ENCODE measurements around the gene ZCWPW2. TPM values are rescaled to one million over a fixed set of nuclear protein-coding genes. Genes with fewer than 3 reads are reported as not detected.

The ZCWPW2 gene
- total and polyA plus RNA-seq, 2 experiments from 2014 or later, result 2.1 to 3.5 TPM

DNA sequence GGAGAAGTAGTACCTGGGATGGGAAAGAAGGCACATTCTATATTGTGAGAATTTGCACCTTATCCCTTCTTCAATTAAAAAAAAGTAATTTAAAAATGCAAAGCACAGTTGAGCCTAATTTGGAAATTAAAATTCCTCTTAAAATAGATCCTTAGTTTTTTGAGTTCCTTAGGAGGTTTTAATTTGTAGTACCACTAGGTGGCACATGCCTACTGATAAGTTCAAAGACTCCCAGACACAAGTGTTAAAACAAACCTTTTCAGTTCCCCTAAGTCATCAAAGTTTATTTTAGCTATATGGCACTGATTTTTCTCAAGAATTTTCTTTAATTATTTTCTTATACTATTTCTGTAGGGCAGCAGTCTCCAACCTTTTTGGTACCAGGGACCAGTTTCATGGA is 127.7 kb downstream of the ZCWPW2 start:
- Histone ChIP-seq H3K27me3 (replicated peaks; ENCODE audit: insufficient read depth) (no peaks in the 10 kb centered on the region), H3K9me2 (ENCODE audit: insufficient read depth) (no peaks in the 10 kb centered on the region), H3K4me3 (no peak overlapping the region), H3K9me3 (ENCODE audit: low read depth) (no peaks in the 10 kb centered on the region), H2AFZ (no peak overlapping the region), H3K79me2 (ENCODE audit: insufficient read depth) (no peaks in the 10 kb centered on the region), H3K4me1 (ENCODE audit: insufficient read depth) (no peaks in the 10 kb centered on the region), H4K20me1 (ENCODE audit: insufficient read depth) (no peaks in the 10 kb centered on the region), H3K9ac (no peak overlapping the region), H3F3A (ENCODE audit: insufficient read depth) (no peaks in the 10 kb centered on the region), H3K27ac (no peak overlapping the region), H3K36me3 (ENCODE audit: low read depth) (no peaks in the 10 kb centered on the region), H3K4me2 (ENCODE audit: unreplicated experiment) (no peak overlapping the region)
- DNase-seq, result peak; percentile 74
- in situ Hi-C loops (cut with MboI), result no loop called here
- TF ChIP-seq EZH2phosphoT487 (IDR thresholded peaks at IDR 0.05; ENCODE audit: insufficient read depth, low read depth), result no peak
- no peak for TF ChIP-seq EZH2 (IDR thresholded peaks at IDR 0.05; ENCODE audit: insufficient read depth, poor library complexity, severe bottlenecking)

DNA sequence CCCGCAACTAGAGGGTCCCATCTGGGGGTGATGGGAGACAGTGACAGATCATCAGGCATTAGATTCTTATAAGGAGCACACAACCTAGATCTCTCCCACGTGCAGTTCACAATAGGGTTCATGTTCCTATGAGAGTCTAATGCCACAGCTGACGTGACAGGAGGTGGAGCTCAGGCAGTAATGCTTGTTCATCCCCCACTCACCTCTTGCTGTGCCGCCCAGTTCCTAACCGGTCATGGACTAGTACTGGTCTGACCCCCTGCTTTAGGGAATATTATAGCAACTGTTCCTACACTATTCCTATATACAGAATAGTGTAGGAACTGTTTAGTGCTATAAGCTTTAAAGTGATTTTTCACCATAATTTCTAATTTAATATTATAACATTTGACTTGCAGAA is 128.2 kb downstream of the ZCWPW2 start:
- Histone ChIP-seq H3K27me3 (replicated peaks; ENCODE audit: insufficient read depth) (no peaks in the 10 kb centered on the region), H3K9me2 (ENCODE audit: insufficient read depth) (no peaks in the 10 kb centered on the region), H2AFZ (no peak overlapping the region), H4K20me1 (ENCODE audit: insufficient read depth) (no peaks in the 10 kb centered on the region), H3K27ac (no peak overlapping the region), H3F3A (ENCODE audit: insufficient read depth) (no peaks in the 10 kb centered on the region), H3K4me1 (ENCODE audit: insufficient read depth) (no peaks in the 10 kb centered on the region), H3K36me3 (ENCODE audit: low read depth) (no peaks in the 10 kb centered on the region), H3K9me3 (ENCODE audit: low read depth) (no peaks in the 10 kb centered on the region), H3K9ac (no peak overlapping the region), H3K4me3 (no peak overlapping the region), H3K4me2 (ENCODE audit: unreplicated experiment) (no peak overlapping the region), H3K79me2 (ENCODE audit: insufficient read depth) (no peaks in the 10 kb centered on the region)
- TF ChIP-seq EZH2 (IDR thresholded peaks at IDR 0.05; ENCODE audit: insufficient read depth, poor library complexity, severe bottlenecking), result no peak
- TF ChIP-seq EZH2phosphoT487 (IDR thresholded peaks at IDR 0.05; ENCODE audit: insufficient read depth, low read depth), result no peak
- 64 to 66% methylated on average over 5 of the region's 5 CpGs for WGBS, 2 experiments (ENCODE audit: low coverage in 1 of 2, low lambda C conversion rate in 2 of 2, missing lambda C conversion rate in 2 of 2)
- DNase-seq, result no peak
- in situ Hi-C loops (cut with MboI), result no loop called here

DNA sequence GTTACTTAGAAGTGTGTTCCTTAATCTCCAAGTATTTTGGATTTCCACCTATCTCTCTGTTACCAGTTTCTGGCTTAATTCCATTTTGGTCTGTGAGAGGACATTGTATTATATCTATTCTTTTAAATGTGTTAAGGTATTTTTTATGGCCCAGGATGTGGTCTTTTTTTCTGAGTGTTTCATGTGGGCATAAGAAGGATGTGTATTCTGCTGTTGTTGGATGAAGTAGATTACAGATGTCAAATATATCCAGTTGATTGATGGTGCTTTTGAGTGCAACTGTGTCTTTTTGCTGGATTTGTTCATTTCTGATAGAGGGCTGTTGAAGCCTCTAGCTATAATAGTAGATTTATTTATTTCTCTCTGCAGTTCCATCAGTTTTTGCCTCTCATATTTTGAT is 136.6 kb downstream of the ZCWPW2 start:
- no peak for DNase-seq
- no peaks in the 10 kb centered on the region for H3K27me3 ChIP-seq (replicated peaks; ENCODE audit: insufficient read depth)
- no peak overlapping the region for H3K4me2 ChIP-seq (ENCODE audit: unreplicated experiment)
- H3K4me1 ChIP-seq (ENCODE audit: insufficient read depth), result no peaks in the 10 kb centered on the region
- no peak overlapping the region for H3K4me3 ChIP-seq
- in situ Hi-C loops (cut with MboI), result no loop called here
- H3F3A ChIP-seq (ENCODE audit: insufficient read depth), result no peaks in the 10 kb centered on the region
- H3K79me2 ChIP-seq (ENCODE audit: insufficient read depth), result no peaks in the 10 kb centered on the region
- TF ChIP-seq EZH2 (IDR thresholded peaks at IDR 0.05; ENCODE audit: insufficient read depth, poor library complexity, severe bottlenecking) (no peak), EZH2phosphoT487 (IDR thresholded peaks at IDR 0.05; ENCODE audit: insufficient read depth, low read depth) (no peak)
- no peak overlapping the region for H3K27ac ChIP-seq
- H4K20me1 ChIP-seq (ENCODE audit: insufficient read depth), result no peaks in the 10 kb centered on the region
- no peaks in the 10 kb centered on the region for H3K9me2 ChIP-seq (ENCODE audit: insufficient read depth)
- no peak overlapping the region for H2AFZ ChIP-seq
- no peaks in the 10 kb centered on the region for H3K9me3 ChIP-seq (ENCODE audit: low read depth)
- no peaks in the 10 kb centered on the region for H3K36me3 ChIP-seq (ENCODE audit: low read depth)
- H3K9ac ChIP-seq, result no peak overlapping the region

DNA sequence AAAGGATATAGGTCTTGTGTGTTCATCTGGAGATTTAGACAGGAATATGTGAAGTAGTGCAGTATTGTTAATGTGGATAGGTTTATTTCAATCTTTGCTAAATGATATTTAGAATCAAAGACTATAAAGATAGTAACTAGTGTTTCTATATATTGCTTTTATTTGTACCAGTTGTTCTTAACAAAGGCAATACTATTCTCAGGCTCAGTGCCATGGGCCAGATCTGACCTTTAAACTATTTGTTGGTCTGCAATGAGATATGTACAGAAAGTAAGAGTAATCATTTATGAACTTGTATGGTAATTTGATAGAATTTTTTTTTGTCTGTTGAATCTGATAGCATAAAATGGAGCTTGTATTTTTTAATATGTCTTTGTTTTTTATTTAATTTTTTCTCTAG is 146.8 kb downstream of the ZCWPW2 start:
- no peak for TF ChIP-seq EZH2phosphoT487 (IDR thresholded peaks at IDR 0.05; ENCODE audit: insufficient read depth, low read depth)
- TF ChIP-seq EZH2 (IDR thresholded peaks at IDR 0.05; ENCODE audit: insufficient read depth, poor library complexity, severe bottlenecking), result no peak
- Histone ChIP-seq H3K79me2 (ENCODE audit: insufficient read depth) (no peaks in the 10 kb centered on the region), H3K9ac (no peak overlapping the region), H3K27me3 (replicated peaks; ENCODE audit: insufficient read depth) (no peaks in the 10 kb centered on the region), H3K4me2 (ENCODE audit: unreplicated experiment) (no peak overlapping the region), H3K4me3 (no peak overlapping the region), H3F3A (ENCODE audit: insufficient read depth) (no peaks in the 10 kb centered on the region), H3K36me3 (ENCODE audit: low read depth) (no peaks in the 10 kb centered on the region), H4K20me1 (ENCODE audit: insufficient read depth) (no peaks in the 10 kb centered on the region), H3K9me3 (ENCODE audit: low read depth) (no peaks in the 10 kb centered on the region), H3K27ac (no peak overlapping the region), H3K4me1 (ENCODE audit: insufficient read depth) (no peaks in the 10 kb centered on the region), H2AFZ (no peak overlapping the region), H3K9me2 (ENCODE audit: insufficient read depth) (no peaks in the 10 kb centered on the region)
- in situ Hi-C loops (cut with MboI), result no loop called here
- no peak for DNase-seq

DNA sequence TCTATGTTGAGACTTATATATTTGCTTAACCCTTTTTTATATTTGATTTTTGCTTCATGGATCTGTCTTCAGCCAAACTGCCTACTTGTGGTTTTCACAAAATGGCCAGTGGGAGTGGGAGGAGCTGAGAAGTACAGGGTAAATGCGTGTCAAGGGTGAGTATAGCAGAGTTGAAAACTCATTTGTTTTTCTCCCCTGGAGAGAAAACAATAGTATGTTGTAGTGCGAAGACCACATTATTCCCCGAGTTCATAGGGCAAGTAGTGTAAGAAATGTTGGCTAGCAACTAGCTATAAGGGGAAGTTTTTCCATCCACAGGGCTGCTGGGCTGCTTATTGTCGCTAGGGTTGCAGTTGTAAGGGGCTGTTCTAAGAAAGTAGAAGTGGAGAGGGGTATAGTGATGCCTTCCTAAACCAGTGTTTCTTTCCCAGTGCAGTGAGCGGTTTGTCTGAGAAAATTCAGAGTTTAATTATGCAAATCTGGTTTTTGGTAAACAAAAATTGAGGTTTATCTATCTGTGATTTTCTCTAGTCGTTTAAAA is 153.9 kb downstream of the ZCWPW2 start:
- Histone ChIP-seq H3K27me3 (replicated peaks; ENCODE audit: insufficient read depth) (no peaks in the 10 kb centered on the region), H2AFZ (no peak overlapping the region), H3F3A (ENCODE audit: insufficient read depth) (no peaks in the 10 kb centered on the region), H3K79me2 (ENCODE audit: insufficient read depth) (no peaks in the 10 kb centered on the region), H3K4me3 (no peak overlapping the region), H3K27ac (no peak overlapping the region), H3K36me3 (ENCODE audit: low read depth) (no peaks in the 10 kb centered on the region), H3K9me3 (ENCODE audit: low read depth) (no peaks in the 10 kb centered on the region), H3K4me1 (ENCODE audit: insufficient read depth) (no peaks in the 10 kb centered on the region), H3K9me2 (ENCODE audit: insufficient read depth) (no peaks in the 10 kb centered on the region), H3K4me2 (ENCODE audit: unreplicated experiment) (no peak overlapping the region), H3K9ac (no peak overlapping the region), H4K20me1 (ENCODE audit: insufficient read depth) (no peaks in the 10 kb centered on the region)
- WGBS, 2 experiments (ENCODE audit: low coverage in 1 of 2, low lambda C conversion rate in 2 of 2, missing lambda C conversion rate in 2 of 2), result 75 to 80% methylated on average over 6 of the region's 6 CpGs
- no peak for DNase-seq
- in situ Hi-C loops (cut with MboI), result no loop called here
- no peak for TF ChIP-seq EZH2phosphoT487 (IDR thresholded peaks at IDR 0.05; ENCODE audit: insufficient read depth, low read depth)
- TF ChIP-seq EZH2 (IDR thresholded peaks at IDR 0.05; ENCODE audit: insufficient read depth, poor library complexity, severe bottlenecking), result no peak
